Prostate gland (tissue), 2 donors: ENCODE data around the gene SEMA5A. TPM values are rescaled to one million over a fixed set of nuclear protein-coding genes. Genes with fewer than 3 reads are reported as not detected.

ENCODE experiments used
- DNase-seq: peaks from one replicate; pipeline ENCODE4 v3.0.0-alpha.2; 2019; ENCODE audit warnings: low spot score
- H3K27ac ChIP-seq, 2 donors: fragments of 200-600 bp; sonication (generic); 2 replicates each; pipeline ENCODE4 v1.5.1; 2017 to 2019
- H3K27me3 ChIP-seq: fragments of 200-600 bp; sonication (generic); replicated peaks from 2 replicates; pipeline ENCODE4 v1.5.1; 2019; ENCODE audit not compliant: insufficient read depth
- H3K36me3 ChIP-seq, 2 donors: fragments of 200-600 bp; sonication (generic); 1 replicate in 1 of 2; 2 replicates in 1 of 2; pipeline versions ENCODE4 v1.5.1 to v1.8.1; 2017 to 2019
- H3K4me1 ChIP-seq: fragments of 200-600 bp; sonication (generic); replicated peaks from 2 replicates; pipeline ENCODE4 v1.5.1; 2019
- H3K4me3 ChIP-seq, 2 donors: fragments of 200-600 bp; sonication (generic); 2 replicates each; pipeline ENCODE4 v1.5.1; 2017 to 2019
- H3K9me3 ChIP-seq: fragments of 200-600 bp; sonication (generic); 2 replicates; pipeline ENCODE4 v1.5.1; 2017
- CTCF ChIP-seq, 4 experiments: fragments of 200-600 bp in 2 of 4; fragments of 450-650 bp in 2 of 4; sonication (generic) in 2 of 4; IDR thresholded peaks; 1 replicate in 3 of 4; 2 replicates in 1 of 4; pipeline ENCODE4 v1.5.1; 2016 to 2019; ENCODE audit warnings: antibody characterized with exemption in 4 of 4, mild to moderate bottlenecking in 2 of 4, moderate library complexity in 2 of 4
- POLR2A ChIP-seq: fragments of 450-650 bp; IDR thresholded peaks from one replicate; pipeline ENCODE4 v1.6.1; 2016; ENCODE audit warnings: antibody characterized with exemption, mild to moderate bottlenecking
- POLR2AphosphoS5 ChIP-seq: sonication (generic); formaldehyde crosslinking; IDR thresholded peaks from one replicate; pipeline ENCODE4 v1.6.1; 2017; ENCODE audit warnings: antibody characterized with exemption
- WGBS: methylation state at CpG from one replicate; pipeline ENCODE4 v1.1.5; 2018; 5-methylcytosine and 5-hydroxymethylcytosine counted together
- intact Hi-C: fragments of 100-400 bp; cut with DNase I; formaldehyde crosslinking; loops from one replicate; pipeline ENCODE4 v1.14.2; 2022
- total RNA-seq, 2 donors: library from RNA; depleted of rRNA; stranded (reverse); fragments of >200 nt; gene quantifications; one replicate each; pipeline ENCODE4 v1.1.0, GENCODE V29; 2016

SEMA5A gene
- total RNA-seq, 2 donors from 2014 or later, result 4.5 to 21.7 TPM

DNA sequence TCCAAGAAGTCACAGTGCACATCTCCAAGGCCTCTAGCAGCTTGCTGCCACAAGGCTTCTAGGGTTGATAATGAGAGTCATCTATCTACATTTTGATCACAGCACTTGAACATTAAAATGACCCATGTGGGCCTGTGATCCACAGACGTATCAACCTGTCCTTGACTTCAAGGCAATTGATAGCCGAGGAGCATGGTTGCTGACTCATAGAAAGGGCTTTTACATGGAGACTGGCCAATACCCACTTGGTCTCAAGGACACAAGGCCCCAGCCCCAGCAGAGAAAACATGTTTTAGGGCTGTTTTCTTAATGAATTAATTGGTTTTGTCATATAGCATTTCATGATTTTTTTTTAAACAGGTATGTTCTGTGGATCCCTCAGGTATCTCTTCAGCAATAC, 314.0 kb downstream of the SEMA5A start:
- Histone ChIP-seq H3K4me1 (no peaks in the 10 kb centered on the region), H3K36me3 (no peaks in the 10 kb centered on the region), H3K9me3 (no peaks in the 10 kb centered on the region), H3K4me3 (no peak overlapping the region), H3K27ac (no peak overlapping the region), H3K27me3 (no peaks in the 10 kb centered on the region)
- no peak for TF ChIP-seq POLR2AphosphoS5
- no peak for TF ChIP-seq POLR2A
- TF ChIP-seq CTCF (IDR thresholded peaks at IDR 0.05), result no peak
- no peak for DNase-seq
- WGBS, result 95% methylated on average over 2 of the region's 2 CpGs
- intact Hi-C loops, result no loop called here

DNA sequence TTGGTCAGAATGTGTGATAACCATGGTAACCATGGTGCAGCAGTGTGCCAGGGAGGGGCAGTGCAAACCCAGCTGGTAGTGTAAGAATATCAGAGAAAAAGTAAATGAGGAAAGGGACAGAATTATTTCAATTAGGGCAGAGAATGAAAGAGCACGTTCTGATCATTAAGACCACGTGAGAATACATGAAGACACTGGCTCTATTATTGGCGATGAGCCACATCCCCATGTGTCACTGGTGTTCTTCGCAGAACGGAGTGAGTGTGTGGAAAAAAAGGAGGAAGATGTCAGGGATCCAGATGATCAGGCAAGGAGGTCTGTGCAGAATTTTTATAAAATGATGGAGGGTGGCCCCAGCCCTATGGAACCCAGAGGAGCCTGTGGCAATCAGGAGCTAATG, 315.5 kb downstream of the SEMA5A start:
- Histone ChIP-seq H3K27ac (no peak overlapping the region), H3K4me3 (no peak overlapping the region), H3K27me3 (no peaks in the 10 kb centered on the region), H3K9me3 (no peaks in the 10 kb centered on the region), H3K36me3 (no peaks in the 10 kb centered on the region), H3K4me1 (no peaks in the 10 kb centered on the region)
- DNase-seq, result no peak
- 80% methylated on average over 5 of the region's 5 CpGs for WGBS
- intact Hi-C loops, result no loop called here
- no peak for TF ChIP-seq POLR2A
- no peak for TF ChIP-seq POLR2AphosphoS5
- no peak for TF ChIP-seq CTCF (IDR thresholded peaks at IDR 0.05)

DNA sequence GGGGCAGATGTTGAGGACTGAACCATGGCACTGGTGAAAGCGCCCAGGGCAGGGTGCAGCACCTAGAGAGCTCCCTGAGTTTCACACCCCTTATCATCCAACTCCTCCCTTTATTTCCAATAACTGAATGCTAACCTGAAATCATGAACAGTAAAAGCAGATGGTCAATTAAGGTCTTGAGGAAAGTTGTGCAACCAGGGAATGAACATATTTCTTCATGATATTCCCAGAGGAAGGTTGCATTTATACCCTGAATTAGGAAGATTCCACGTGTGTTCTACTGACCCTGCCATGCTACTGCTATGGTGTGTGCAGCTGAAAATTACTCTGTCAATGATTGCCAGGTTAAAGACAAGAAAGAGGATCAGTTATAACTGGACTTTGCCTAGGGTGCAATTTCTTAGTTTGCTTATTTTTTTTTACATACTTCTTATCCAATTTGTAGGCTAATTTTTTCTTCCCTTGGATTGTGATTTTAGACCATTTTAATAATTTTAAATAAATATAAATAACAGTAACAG, 319.8 kb downstream of the SEMA5A start:
- H3K27me3 ChIP-seq, result no peaks in the 10 kb centered on the region
- TF ChIP-seq CTCF (IDR thresholded peaks at IDR 0.05) (no peak), POLR2AphosphoS5 (no peak), POLR2A (no peak)
- no peaks in the 10 kb centered on the region for H3K9me3 ChIP-seq
- no peaks in the 10 kb centered on the region for H3K36me3 ChIP-seq
- no peak overlapping the region for H3K4me3 ChIP-seq
- intact Hi-C loops, result no loop called here
- no peak overlapping the region for H3K27ac ChIP-seq
- no peak for DNase-seq
- no peaks in the 10 kb centered on the region for H3K4me1 ChIP-seq
- 86% methylated on average over 2 of the region's 2 CpGs for WGBS

DNA sequence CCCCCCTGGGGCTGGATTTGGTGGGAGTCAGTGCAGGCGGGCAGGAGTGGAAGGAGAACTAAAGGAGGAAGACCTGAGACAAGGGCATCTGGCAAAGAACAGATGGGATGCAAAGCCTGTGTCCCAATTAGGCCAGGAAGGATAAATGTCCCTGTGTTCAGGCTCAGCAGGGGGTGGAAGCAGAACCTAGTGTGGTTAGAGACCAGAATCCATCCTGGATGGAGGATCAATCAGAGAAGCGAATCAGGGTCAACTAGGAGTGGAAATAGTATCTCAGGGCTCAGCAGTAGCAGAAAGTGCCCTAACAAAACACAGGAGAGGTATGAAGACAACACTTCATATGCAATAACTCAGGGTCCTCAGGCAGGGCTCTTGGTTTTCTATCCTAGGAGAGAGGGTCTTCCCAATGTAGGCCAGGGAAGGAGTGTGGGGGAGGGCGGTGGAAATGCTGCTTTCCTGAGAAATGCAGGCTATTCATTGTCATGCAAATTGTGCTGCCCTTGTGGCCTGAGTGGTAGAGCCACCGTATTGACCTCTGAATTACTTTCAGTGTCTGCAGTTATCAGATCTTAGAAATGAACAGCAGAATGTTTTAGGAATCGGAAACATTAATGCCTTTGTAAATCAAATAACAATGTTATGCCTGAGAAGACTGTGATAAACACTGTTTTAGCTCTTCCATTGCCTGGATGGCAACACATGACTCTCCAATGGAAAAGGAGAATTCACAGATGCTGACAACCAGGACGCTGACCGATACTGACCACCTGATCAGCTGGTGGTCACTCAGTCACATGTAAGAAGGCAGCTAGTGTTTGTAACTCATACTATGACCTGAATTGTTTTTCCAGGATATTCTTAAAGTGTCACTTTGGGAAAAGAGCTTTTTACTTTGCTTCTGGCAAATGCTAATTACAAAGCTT, 323.6 kb downstream of the SEMA5A start:
- Histone ChIP-seq H3K27ac (no peak overlapping the region), H3K9me3 (no peaks in the 10 kb centered on the region), H3K36me3 (no peaks in the 10 kb centered on the region), H3K4me3 (no peak overlapping the region), H3K27me3 (no peaks in the 10 kb centered on the region), H3K4me1 (no peaks in the 10 kb centered on the region)
- intact Hi-C loops, result no loop called here
- 83% methylated on average over 7 of the region's 7 CpGs for WGBS
- no peak for TF ChIP-seq POLR2AphosphoS5
- TF ChIP-seq POLR2A, result no peak
- no peak for TF ChIP-seq CTCF (IDR thresholded peaks at IDR 0.05)
- no peak for DNase-seq

DNA sequence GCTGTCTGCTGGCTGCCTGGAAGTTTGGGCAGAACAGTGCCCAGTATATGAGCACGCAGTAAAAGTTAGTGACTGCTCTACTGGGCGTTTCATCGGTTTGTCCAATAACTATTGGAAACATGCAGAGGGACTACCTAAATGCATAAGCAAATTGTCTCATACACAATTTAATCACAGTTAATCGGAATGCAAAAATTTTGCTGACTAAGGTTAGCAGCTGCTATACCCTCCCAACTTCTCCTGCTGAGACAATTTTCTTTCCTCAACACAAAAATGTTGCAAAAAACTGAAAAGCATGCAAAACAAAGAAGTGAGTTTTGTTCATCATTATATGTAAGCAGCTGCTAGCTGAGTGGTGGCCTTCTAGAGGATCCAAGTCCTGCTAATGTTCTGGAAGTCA, 327.5 kb downstream of the SEMA5A start:
- no peak overlapping the region for H3K27ac ChIP-seq
- H3K36me3 ChIP-seq, result no peaks in the 10 kb centered on the region
- WGBS, result 96% methylated on average over 4 of the region's 4 CpGs
- no peaks in the 10 kb centered on the region for H3K4me1 ChIP-seq
- no peak for DNase-seq
- TF ChIP-seq CTCF (IDR thresholded peaks at IDR 0.05) (no peak), POLR2AphosphoS5 (no peak), POLR2A (no peak)
- no peak overlapping the region for H3K4me3 ChIP-seq
- intact Hi-C loops, result no loop called here
- H3K9me3 ChIP-seq, result no peaks in the 10 kb centered on the region
- H3K27me3 ChIP-seq, result no peaks in the 10 kb centered on the region
